Panc1 (cell line): Measurements from ENCODE around the gene UBE2V1.

Source experiments
- CTCF ChIP-seq: fragments of 450-650 bp; IDR thresholded peaks from 2 replicates; pipeline ENCODE4 v1.5.1; 2017; ENCODE audit warnings: mild to moderate bottlenecking
- POLR2AphosphoS5 ChIP-seq: IDR thresholded peaks from 2 replicates; pipeline ENCODE4 v1.6.1; 2012; ENCODE audit warnings: mild to moderate bottlenecking, low read depth, low read length, moderate library complexity
- TF ChIP-seq, protein P1 (sequence below), 2 experiments: IDR thresholded peaks; 2 replicates each; pipeline ENCODE4 v1.6.1; 2011 to 2012; ENCODE audit warnings: low read depth in 2 of 2, control low read depth in 1 of 2, low read length in 1 of 2, mild to moderate bottlenecking in 1 of 2, moderate library complexity in 1 of 2; ENCODE audit not compliant: insufficient read depth in 1 of 2

DNA sequence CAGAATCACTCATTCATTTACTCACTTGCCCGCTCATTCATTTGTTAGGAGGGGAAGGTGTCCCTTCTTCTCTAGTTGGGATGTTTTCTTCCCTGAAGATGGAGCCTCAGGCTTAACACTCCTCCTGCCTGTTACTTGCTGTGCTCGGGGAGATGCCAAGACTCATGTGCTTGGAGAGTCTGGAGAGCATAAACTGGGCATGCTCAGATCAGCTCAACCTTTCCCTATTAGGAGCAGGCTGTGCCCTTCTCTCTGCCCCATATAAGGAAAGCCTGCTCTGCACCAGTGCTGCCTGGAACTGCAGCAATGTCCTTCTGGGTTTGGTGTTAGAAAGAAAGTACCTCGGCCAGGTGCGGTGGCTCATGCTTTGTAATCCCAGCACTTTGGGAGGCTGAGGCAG lies 18.0 kb upstream of the UBE2V1 start:
- TF ChIP-seq CTCF, result no peak
- TF ChIP-seq, protein P1, sequence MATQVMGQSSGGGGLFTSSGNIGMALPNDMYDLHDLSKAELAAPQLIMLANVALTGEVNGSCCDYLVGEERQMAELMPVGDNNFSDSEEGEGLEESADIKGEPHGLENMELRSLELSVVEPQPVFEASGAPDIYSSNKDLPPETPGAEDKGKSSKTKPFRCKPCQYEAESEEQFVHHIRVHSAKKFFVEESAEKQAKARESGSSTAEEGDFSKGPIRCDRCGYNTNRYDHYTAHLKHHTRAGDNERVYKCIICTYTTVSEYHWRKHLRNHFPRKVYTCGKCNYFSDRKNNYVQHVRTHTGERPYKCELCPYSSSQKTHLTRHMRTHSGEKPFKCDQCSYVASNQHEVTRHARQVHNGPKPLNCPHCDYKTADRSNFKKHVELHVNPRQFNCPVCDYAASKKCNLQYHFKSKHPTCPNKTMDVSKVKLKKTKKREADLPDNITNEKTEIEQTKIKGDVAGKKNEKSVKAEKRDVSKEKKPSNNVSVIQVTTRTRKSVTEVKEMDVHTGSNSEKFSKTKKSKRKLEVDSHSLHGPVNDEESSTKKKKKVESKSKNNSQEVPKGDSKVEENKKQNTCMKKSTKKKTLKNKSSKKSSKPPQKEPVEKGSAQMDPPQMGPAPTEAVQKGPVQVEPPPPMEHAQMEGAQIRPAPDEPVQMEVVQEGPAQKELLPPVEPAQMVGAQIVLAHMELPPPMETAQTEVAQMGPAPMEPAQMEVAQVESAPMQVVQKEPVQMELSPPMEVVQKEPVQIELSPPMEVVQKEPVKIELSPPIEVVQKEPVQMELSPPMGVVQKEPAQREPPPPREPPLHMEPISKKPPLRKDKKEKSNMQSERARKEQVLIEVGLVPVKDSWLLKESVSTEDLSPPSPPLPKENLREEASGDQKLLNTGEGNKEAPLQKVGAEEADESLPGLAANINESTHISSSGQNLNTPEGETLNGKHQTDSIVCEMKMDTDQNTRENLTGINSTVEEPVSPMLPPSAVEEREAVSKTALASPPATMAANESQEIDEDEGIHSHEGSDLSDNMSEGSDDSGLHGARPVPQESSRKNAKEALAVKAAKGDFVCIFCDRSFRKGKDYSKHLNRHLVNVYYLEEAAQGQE (IDR thresholded peaks at IDR 0.05; ENCODE audit: insufficient read depth in 1 of 2, low read depth in 2 of 2, low read length in 1 of 2), result no peak
- TF ChIP-seq POLR2AphosphoS5, result no peak
